SU-DHL-6 (cell line): Measurements from ENCODE around the gene ZBTB17.

Experiments
- H2AFZ ChIP-seq: fragments of 200-600 bp; sonication (generic); 2 replicates; pipeline ENCODE4 v1.6.1; 2014; ENCODE audit warnings: low read depth, mild to moderate bottlenecking, moderate library complexity, mixed read lengths, antibody characterized with exemption, low read length; ENCODE audit not compliant: severe bottlenecking
- H3F3A ChIP-seq: fragments of 200-600 bp; shearing (Covaris generic); 2 replicates; pipeline ENCODE4 v1.6.0; 2016; ENCODE audit warnings: antibody characterized with exemption, mild to moderate bottlenecking; ENCODE audit not compliant: insufficient read depth
- H3K27ac ChIP-seq: fragments of 200-600 bp; sonication (generic); 2 replicates; pipeline ENCODE4 v1.5.1; 2016; ENCODE audit warnings: low read depth, mild to moderate bottlenecking, low read length, moderate library complexity, mixed read lengths
- H3K27me3 ChIP-seq: fragments of 200-600 bp; sonication (generic), shearing (Covaris generic); 2 replicates; pipeline ENCODE4 v1.6.0; 2014; ENCODE audit warnings: mild to moderate bottlenecking, low read length
- H3K36me3 ChIP-seq: fragments of 200-600 bp; sonication (generic); 2 replicates; pipeline ENCODE4 v1.6.1; 2014; ENCODE audit warnings: mild to moderate bottlenecking, low read length, mixed read lengths
- H3K4me2 ChIP-seq: fragments of 300-600, 200-600 bp; shearing (Covaris generic), sonication (generic); 2 replicates; pipeline ENCODE4 v1.6.0; 2014; ENCODE audit warnings: low read length, low read depth, mild to moderate bottlenecking; ENCODE audit not compliant: poor library complexity, severe bottlenecking
- H3K4me3 ChIP-seq: fragments of 200-600 bp; sonication (generic); 2 replicates; pipeline ENCODE4 v1.5.1; 2014; ENCODE audit warnings: antibody characterized with exemption, low read length, mild to moderate bottlenecking, mixed read lengths; ENCODE audit not compliant: insufficient read depth, poor library complexity, severe bottlenecking
- H3K79me2 ChIP-seq: fragments of 200-600 bp; sonication (generic); 2 replicates; pipeline ENCODE4 v1.6.1; 2014; ENCODE audit warnings: mild to moderate bottlenecking, low read length, moderate library complexity; ENCODE audit not compliant: insufficient read depth
- H3K9ac ChIP-seq: fragments of 200-600 bp; sonication (generic); 2 replicates; pipeline ENCODE4 v1.7.0; 2014; ENCODE audit warnings: mild to moderate bottlenecking, low read length
- H3K9me2 ChIP-seq: fragments of 200-600 bp; sonication (generic); replicated peaks from 2 replicates; pipeline ENCODE4 v1.6.1; 2014; ENCODE audit warnings: low read length; ENCODE audit not compliant: insufficient read depth
- H3K9me3 ChIP-seq: fragments of 200-600 bp; sonication (generic); 2 replicates; pipeline ENCODE4 v1.6.1; 2014; ENCODE audit warnings: low read length, mixed read lengths; ENCODE audit not compliant: insufficient read depth
- H4K20me1 ChIP-seq: fragments of 200-600 bp; sonication (generic); 2 replicates; pipeline ENCODE4 v1.6.1; 2014; ENCODE audit warnings: low read depth, mild to moderate bottlenecking, antibody characterized with exemption, low read length, moderate library complexity, mixed read lengths
- CTCF ChIP-seq: fragments of 200-600 bp; sonication (generic); IDR thresholded peaks from one replicate; pipeline ENCODE4 v1.5.1; 2017; ENCODE audit warnings: antibody characterized with exemption, mild to moderate bottlenecking, low read length, moderate library complexity; ENCODE audit not compliant: insufficient read depth, poor library complexity, severe bottlenecking
- EZH2phosphoT487 ChIP-seq: fragments of 200-600 bp; sonication (generic), shearing (Covaris generic); conservative IDR thresholded peaks from 2 replicates; pipeline ENCODE4 v1.6.1; 2018; ENCODE audit warnings: mild to moderate bottlenecking, antibody characterized with exemption, low read length, moderate library complexity, mixed read lengths

The ZBTB17 gene

GRCh38 chr1:15939181-15940109 lies 36.5 kb downstream of the ZBTB17 start:
- Histone ChIP-seq H3K4me3 (no peak overlapping the region), H3K27ac (no peak overlapping the region), H3K27me3 (no peaks in the 10 kb centered on the region), H3K79me2 (no peaks in the 10 kb centered on the region), H3F3A (peaks cover 17% of the 10 kb centered on the region; the same call in 1 of the 2 replicates), H3K9me3 (no peaks in the 10 kb centered on the region), H3K9ac (no peak overlapping the region), H3K36me3 (no peaks in the 10 kb centered on the region), H3K4me2 (no peak overlapping the region), H4K20me1 (no peaks in the 10 kb centered on the region; the same call in 1 of the 2 replicates), H2AFZ (no peak overlapping the region), H3K9me2 (no peaks in the 10 kb centered on the region)
- TF ChIP-seq EZH2phosphoT487, result no peak

DNA sequence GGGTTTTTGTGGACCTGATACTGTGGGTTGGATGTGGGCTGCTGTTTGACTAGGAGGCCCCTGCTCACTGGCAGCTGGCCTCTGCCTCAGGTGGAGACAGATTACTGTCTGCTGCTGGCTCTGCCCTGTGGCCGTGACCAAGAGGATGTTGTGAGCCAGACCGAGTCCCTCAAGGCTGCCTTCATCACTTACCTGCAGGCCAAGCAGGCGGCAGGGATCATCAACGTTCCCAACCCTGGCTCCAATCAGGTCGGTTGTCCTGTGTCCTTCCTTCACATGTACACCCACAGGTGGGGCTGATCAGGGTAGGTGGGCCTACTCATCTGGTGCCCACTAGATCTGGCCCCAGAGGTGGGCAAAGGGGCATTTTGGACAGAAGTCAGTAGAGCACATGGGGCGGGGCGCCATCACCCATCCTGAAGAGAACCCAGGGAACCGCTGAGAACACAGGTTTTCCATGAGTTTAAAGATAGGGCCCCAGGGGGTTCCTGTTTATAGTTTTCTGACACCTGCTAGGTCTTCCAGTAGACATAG lies 37.2 kb downstream of the ZBTB17 start:
- Histone ChIP-seq H3K27ac (no peak overlapping the region), H3F3A (peaks cover 17% of the 10 kb centered on the region; the same call in 1 of the 2 replicates), H3K27me3 (no peaks in the 10 kb centered on the region), H3K9ac (no peak overlapping the region), H4K20me1 (no peaks in the 10 kb centered on the region; the same call in 1 of the 2 replicates), H3K4me2 (no peak overlapping the region), H3K4me3 (no peak overlapping the region), H3K79me2 (no peaks in the 10 kb centered on the region), H3K9me3 (no peaks in the 10 kb centered on the region), H3K36me3 (no peaks in the 10 kb centered on the region), H3K9me2 (no peaks in the 10 kb centered on the region), H2AFZ (no peak overlapping the region)
- TF ChIP-seq CTCF (no peak), EZH2phosphoT487 (no peak)

- H3K27ac ChIP-seq, result no peak overlapping the region
- no peaks in the 10 kb centered on the region for H3K27me3 ChIP-seq
- no peak overlapping the region for H3K4me2 ChIP-seq
- H3K9me2 ChIP-seq, result no peaks in the 10 kb centered on the region
- no peak overlapping the region for H3K9ac ChIP-seq
- no peaks in the 10 kb centered on the region for H3K9me3 ChIP-seq
- H2AFZ ChIP-seq, result no peak overlapping the region
- no peaks in the 10 kb centered on the region; the same call in 1 of the 2 replicates for H4K20me1 ChIP-seq
- TF ChIP-seq EZH2phosphoT487 (no peak), CTCF (no peak)
- H3K36me3 ChIP-seq, result no peaks in the 10 kb centered on the region
- no peaks in the 10 kb centered on the region for H3K79me2 ChIP-seq
- H3F3A ChIP-seq, result peaks cover 17% of the 10 kb centered on the region; the same call in 1 of the 2 replicates
- no peak overlapping the region for H3K4me3 ChIP-seq
Measured at GRCh38 chr1:15937706-15938168, 38.2 kb downstream of the ZBTB17 start.
